ENCODE measurements around the gene POLE3.
A peak's percentile ranks its signal among the peaks of the same experiment; 100 is the strongest.
"Not testable (repeated sequence)": the region's sequence is repeated elsewhere in the genome, so short reads cannot be mapped to it uniquely, and the experiment has no call there.

Gene POLE3, protein sequence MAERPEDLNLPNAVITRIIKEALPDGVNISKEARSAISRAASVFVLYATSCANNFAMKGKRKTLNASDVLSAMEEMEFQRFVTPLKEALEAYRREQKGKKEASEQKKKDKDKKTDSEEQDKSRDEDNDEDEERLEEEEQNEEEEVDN

DNA sequence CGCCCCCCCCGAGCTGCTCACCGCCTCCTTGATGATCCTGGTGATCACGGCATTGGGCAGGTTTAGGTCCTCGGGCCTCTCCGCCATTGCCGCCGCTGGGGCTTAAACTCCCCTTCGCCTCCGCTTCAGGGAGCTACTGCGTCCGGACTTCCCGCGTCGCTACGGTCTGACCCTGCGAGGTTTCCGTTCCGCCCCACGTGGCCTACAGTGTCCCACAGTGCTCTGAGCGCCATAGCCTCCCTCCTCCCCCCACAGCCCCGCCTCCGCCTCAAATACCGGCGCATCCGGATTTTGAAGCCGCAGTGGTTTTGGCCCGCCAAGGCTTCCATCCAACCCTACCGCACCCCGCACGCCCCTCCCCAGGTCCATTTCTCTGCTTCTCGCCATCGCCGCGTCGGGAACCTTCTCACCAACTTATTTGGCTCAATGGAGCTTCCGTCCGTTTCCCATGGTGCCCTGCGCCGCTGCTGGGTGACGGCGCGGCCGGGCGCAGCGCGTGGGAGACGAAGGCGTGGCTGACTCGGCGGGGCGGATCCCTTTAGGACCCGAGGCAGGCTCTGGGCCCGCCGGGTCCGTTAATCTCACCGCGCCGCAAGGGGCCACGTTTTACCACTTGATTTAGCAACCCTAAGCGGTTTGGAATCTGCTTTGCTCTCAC lies at the start of gene POLE3, which contains the start of gene C9orf43:
Gene POLE3 (minus strand): TSS at position 469 of the 658 bp plus-strand sequence. CDS start 382 bp downstream, at position 87.
Gene C9orf43 (plus strand): TSS at position 541 of the 658 bp plus-strand sequence. CDS start 2,747 bp downstream, outside the sequence.
- DNase-seq, result peak; percentile 94

DNA sequence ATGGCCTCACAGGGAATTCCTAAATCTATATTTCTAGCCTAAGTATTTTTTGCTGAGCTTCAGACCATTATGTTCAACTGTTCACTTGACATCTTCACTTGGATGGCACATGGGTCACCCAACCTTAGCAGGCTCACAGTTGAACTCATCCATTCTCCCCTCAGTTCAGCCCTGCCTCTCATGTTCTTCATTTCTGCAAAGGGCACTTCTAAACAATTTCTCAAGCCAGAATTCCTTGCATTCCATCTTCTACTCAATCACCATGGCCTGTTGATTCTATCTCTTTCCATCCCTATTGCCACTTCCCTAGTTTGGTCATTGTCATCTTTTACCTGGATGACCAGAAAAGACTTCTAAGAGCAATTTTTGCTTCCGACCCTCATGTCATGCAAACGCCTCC lies 45.8 kb upstream of the POLE3 start:
- DNase-seq, result no peak

DNA sequence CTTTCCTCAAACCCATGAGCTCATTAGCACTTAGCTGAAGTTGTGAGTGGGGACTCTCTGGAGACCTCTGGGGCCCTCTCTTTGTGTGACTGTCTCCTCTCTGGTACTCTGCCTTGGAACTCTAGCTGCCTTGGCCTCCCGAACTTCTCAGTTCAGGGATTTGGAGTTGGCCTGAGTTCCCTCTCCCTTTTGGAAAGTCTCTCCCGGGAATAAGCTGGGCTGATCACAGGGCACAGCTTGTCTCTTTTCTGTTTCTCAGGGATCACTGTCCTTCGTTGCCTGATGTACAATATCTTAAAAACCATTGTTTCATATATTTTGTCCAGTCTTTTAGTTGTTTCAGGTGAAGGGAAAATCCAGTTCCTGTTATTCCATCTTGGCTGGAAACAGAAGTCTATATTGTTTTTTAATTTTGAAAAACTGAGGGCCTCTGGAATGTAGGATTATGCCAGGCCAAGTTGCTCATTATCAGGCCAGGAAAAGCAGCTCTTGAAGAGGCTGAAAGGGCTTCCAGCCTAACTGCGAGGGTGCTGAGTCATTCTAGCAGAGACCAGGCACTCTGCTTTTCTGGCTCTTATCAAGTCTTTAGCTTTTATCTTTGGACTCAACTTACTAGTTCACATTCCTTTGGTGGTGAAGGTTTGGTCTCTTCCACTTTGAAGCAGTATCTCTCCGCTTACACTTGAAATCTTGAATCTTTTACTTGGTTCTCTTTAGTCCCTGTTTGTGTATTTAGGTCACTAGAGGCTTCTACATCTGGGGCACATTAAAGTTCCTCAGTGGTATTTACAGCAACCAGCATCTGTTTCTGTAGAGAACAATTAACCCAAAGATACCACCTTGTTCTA lies 44.7 kb upstream of the POLE3 start:
- DNase-seq, result no peak

DNA sequence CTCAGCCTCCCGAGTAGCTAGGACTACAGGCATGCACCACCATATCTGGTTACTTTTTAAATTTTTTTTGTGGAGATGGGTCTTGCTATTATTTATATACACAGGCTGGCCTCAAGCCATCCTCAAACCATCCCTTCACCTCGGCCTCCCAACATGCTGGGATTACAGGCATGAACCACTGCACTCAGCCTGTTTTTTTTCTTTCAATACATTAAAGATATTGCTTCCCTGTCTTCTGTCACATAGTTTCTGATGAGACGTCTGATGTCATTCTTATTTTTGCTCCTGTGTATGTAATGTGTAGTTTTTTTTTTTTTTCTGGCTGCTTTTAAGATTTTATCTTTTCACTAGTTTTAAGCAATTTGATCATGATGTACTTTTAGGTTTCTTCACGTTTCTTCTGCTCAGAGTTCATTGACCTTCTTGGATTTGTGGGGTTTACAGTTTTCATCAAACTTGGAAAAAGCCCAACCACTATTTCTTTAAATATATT lies 41.7 kb upstream of the POLE3 start:
- no peak for DNase-seq

DNA sequence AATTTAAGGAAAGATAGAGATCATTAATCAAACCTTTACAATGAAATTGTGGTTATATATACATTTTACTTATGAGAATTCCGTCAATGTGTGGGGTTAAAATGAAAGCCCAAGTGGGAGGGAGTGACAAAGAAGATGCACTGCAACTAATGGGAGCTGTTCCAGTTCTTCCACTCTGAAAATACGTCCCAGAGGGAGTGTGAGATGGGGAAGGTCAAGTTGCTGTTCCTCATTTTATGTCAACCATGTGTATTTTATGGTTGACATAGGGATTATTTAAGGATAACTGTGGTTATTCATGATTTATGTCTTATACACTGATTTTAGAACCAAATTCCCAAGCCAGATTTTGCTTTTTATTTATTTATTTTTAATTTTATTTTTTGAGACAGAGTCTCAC lies 38.9 kb upstream of the POLE3 start:
- DNase-seq, result no peak

GRCh38 chr9:113446323-113446740 lies 35.9 kb upstream of the POLE3 start:
- peak; percentile 50 for DNase-seq

DNA sequence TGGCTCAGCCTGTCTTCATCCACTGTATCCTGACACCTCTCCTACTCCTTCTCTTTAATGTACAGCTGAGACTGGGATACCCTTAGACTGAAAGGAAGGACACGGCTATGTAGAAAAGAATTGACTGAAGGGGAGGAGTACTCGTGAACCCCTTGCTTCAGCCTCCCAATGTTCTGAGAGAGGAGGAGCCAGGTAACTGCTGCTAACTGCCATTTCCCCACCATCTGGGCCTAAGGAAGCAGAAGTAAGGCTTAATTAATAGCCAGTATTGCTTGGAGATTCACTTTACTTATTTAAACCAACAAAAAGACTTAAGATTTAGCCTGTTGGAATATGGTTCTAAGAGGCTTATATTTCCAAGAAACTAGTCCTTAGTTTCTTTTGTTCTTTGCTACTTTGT lies 34.3 kb upstream of the POLE3 start:
- DNase-seq, result no peak

- DNase-seq, result not testable (repeated sequence)
Measured at GRCh38 chr9:113437716-113438115, 27.2 kb upstream of the POLE3 start.

DNA sequence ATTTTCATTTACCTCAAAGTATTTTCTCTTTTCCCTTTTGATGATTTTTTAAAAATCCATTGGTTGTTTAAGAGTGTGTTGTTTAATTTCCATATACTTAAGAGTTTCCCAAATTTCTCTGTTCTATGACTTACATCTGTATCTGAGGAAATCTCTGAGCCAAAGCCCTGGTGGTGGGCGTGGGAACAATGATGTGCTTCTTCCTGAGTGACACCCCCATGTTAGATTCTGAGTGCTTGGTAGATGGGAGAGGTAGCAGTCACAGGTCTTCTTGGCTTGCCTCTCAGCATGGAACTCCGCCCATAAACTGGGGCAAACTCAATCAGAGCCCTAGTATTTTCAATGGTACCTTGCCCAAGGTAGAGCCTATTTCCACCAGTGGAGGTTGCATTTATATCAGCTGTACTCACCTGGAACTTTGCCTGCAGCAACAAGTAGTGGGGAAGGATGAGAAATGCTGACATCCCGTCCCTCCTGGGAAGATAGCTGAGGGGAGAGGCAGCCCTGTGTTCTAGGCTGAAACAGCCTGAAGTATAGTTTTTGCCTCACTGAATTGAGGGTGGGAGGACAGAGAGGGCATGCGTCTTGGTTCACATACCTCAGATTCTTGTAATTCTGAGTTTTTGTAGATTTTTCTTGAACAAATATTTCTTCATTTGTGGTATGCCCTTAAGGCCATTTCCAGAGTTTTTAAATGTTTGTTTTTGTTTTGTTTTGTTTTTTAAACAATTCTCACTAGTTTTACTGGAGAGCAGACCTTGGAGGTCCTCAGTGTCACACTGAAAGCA lies 26.4 kb upstream of the POLE3 start:
- no peak for DNase-seq

DNA sequence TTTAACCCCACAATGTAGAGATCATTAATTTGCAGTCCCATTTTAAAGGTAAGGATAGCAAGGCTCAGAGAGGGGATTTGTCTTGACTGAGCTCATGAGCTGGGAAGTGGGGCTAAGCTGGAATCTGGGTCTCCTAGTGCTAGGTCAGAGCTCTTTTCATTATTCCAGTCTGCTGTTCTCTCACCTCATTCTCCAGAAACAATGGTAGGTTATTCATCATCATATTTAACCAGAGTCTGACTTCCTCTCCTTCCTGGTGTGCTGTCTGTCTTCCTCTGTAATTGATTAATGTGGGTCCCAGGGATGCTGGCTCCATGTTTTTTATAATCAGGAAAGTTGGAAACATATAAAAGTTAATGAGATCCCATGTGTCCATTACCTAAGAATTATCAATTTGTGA lies 20.7 kb upstream of the POLE3 start:
- DNase-seq, result no peak

DNA sequence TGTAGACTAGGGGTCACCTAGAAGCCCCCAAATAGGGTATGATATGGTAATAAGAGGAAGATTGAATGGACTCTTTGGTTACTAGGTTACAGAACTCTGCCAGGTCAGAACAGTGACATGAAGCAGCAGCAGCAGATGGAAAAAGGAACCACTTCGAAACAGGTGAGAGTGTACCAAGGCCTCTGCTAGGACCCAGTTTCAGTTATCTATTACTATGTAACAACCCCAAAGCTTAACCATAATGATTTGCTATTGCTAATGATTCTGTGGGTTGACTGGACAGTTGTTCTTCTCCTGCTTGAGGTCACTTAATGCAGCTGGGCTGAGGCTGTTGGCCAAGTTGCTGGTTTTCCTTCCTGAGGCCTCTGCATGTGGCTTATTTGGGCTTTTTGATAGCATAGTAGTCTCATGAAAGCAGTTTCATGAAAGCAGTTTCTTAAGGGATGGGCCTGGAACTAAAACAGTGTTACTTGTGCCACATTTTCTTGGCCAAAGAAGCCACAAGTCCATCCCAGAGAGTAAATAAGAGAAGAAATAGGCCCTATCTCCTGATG lies 17.7 kb upstream of the POLE3 start:
- DNase-seq, result no peak

GRCh38 chr9:113427629-113428028 lies 17.2 kb upstream of the POLE3 start:
- DNase-seq, result no peak

- no peak for DNase-seq
Measured at GRCh38 chr9:113426701-113427100, 16.2 kb upstream of the POLE3 start.

- DNase-seq, result no peak
Measured at GRCh38 chr9:113425072-113425471, 14.6 kb upstream of the POLE3 start.

GRCh38 chr9:113421726-113422125 lies 11.3 kb upstream of the POLE3 start:
- no peak for DNase-seq

DNA sequence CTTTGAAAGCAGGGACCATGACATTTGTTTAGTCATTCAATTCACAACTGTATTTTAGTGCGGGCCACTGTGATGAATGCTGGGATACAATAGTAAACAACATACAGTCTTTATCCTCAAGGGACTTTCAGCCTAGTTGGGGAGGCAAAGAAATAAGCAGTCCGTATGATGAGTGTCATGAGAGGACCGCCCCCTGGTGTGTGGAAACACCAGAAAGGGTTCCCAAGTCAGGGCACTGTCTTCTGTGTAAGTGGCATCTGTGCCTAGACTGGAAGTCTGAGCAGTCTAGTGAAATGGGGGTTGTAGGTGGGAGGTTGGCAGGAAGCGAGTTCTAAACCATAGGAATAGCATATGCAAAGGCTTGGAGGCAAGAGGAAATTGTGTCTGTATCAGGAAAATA lies 6.9 kb upstream of the POLE3 start:
- peak; percentile 25 for DNase-seq

DNA sequence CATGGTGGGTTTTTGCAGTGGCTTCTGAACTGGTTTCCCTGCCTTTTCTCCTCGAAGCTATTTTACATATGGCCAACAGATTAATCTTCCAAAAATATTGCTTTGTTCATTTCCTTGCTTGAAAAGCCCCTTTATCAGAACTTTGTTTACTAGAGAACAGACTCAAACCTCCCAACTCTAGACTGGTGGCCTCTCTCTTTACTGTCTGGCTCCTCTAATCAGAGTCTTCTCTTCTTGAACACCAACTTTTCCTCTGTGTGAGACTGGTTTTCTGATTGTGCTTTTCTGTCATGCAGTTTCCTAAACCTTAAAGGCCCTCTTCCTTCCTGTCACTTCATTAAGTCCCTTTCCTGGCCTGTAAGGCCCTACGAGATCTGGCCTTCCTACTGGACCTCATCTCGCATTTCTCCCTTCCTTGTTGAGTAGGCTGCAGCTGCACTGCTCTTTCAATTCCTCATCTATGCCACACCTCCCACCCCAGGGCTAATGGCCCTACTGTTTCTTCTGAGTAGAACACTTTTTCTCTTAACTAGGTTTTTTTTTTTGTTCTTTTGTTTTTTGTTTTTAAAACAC lies 5.8 kb upstream of the POLE3 start:
- no peak for DNase-seq

- DNase-seq, result no peak
Measured at GRCh38 chr9:113409883-113410206, 630 bp downstream of the POLE3 start.

- no peak for DNase-seq
Measured at GRCh38 chr9:113409481-113409880, 994 bp downstream of the POLE3 start.

DNA sequence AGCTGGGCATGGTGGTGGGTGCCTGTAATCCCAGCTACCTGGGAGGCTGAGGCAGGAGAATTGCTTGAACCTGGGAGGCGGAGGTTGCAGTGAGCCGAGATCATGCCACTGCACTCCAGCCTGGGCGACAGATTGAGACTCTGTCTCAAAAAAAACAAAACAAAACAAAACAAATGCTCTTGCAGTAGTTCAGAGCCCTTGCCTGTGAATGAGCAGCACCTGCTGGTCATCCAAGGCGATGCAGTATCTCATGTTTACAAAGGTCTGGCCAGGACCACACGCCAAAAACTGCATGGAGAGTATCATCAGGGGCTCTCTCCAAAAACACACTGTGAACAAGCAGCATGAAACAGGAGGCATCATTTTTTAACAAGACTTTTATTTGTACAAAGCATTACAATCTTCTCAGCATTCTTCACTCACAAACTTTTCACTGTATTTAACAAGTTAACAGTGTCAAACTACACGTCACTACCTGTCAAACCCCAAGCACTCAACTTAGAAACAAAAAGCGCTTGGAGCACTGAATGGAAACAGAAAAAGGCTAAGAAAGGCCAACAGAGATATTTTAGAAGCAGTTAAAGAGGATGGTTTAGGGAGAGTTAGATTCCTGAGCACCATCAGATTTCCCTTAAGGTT lies 3.5 kb downstream of the POLE3 start:
- peak; percentile 76 for DNase-seq

- DNase-seq, result not testable (repeated sequence)
Measured at GRCh38 chr9:113406353-113406752, 4.1 kb downstream of the POLE3 start.

- DNase-seq, result no peak
Measured at GRCh38 chr9:113403646-113404045, 6.8 kb downstream of the POLE3 start.

Data from CD4-positive, alpha-beta T cell treated with Interleukin-21 for 1 hour (primary cell).